RWPE1 (cell line): ENCODE data around the gene GNB1L.
A peak's percentile ranks its signal among the peaks of the same experiment; 100 is the strongest.

Experiments
- CTCF ChIA-PET: fragments of 350-600 bp; sonication (Branson Sonifier 250); formaldehyde crosslinking; extraction: SDS; loops from one replicate; lab custom pipeline; 2021; lab: Yijun Ruan, JAX
- POLR2A ChIA-PET: fragments of 400-600 bp; formaldehyde crosslinking; extraction: SDS; loops from one replicate; lab custom pipeline; 2020; ENCODE audit warnings: antibody characterized with exemption; ENCODE audit not compliant: low non-redundant PET; lab: Yijun Ruan, JAX
- DNase-seq: peaks from one replicate; pipeline ENCODE4 v3.0.0; 2012; ENCODE audit warnings: low spot score
- H3K27ac ChIP-seq: fragments of 450-650 bp; 2 replicates; pipeline ENCODE4 v1.5.1; 2017
- CTCF ChIP-seq: fragments of 450-650 bp; conservative IDR thresholded peaks from 2 replicates; pipeline ENCODE4 v1.5.1; 2017; ENCODE audit warnings: low read depth, mild to moderate bottlenecking

Gene GNB1L

GRCh38 chr22:19821523-19822300, 33.0 kb downstream of the GNB1L start:
- POLR2A ChIA-PET = no interaction called here
- DNase-seq = no peak
- no peak for TF ChIP-seq CTCF
- CTCF ChIA-PET = no interaction called here
- peak overlapping the region; percentile 10; the same call in 1 of the 2 replicates for H3K27ac ChIP-seq

GRCh38 chr22:19820880-19821522, 33.7 kb downstream of the GNB1L start:
- H3K27ac ChIP-seq = peak overlapping the region; percentile 10; the same call in 1 of the 2 replicates
- no peak for TF ChIP-seq CTCF
- POLR2A ChIA-PET = no interaction called here
- DNase-seq = no peak
- CTCF ChIA-PET = interaction anchor here (0.7 to 0.9 kb wide), 2 partner anchors 9 to 11 kb away, joined by 5 read pairs; no protein-coding TSS in a partner anchor

DNA sequence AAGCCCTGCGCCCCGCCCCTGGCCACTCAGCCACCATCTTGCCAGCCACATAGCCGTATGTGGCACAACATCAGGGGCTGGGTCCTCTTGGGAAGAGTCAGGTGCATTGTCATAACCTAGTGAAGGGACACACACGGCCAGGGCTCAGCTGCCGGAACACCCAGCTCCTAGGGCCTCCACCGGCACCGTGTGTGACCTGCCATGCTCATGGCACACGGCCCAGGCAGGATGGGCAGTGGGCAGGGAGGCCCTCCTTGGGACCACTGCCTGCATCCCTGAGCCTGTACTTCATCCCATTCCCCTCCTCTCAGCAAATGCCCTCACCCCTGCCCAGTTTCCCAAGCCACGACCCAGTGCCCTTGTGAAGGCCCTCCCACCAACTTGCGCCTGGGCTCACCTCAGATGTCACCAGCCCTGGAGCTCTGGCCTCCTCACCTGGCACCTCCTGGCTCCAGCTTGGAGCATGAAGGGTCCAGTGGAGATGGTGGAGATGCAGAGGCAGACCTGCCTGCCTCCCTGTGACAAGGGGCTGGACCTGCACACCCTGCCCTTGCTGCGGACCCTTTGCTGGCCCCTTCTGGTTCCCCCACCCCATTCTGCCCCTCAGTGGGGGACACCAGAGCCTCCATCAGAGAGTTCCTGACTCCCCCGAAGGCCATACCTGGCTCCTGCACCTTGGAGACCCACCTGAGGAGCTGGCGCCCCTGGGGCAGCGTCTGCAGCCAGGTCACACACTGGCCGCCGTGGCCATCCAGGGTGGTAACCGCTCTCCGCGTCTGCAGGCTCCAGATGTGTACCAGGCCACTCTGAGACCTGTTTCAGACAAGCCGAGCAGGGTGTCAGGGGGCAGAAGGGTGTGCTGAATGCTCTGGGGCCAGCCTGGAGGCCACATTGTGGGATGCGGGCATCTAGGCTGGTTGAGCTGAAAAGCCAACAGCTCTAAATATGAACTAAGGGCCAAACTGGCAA, 34.5 kb downstream of the GNB1L start:
- ChIA-PET CTCF (interaction anchor here (0.7 to 0.9 kb wide), 2 partner anchors 8 to 12 kb away, joined by 5 read pairs; no protein-coding TSS in a partner anchor), POLR2A (no interaction called here)
- TF ChIP-seq CTCF = no peak
- DNase-seq = no peak
- H3K27ac ChIP-seq = 0 out of 2 replicates have a peak overlapping the region, but pooled peaks have one; percentile 10

DNA sequence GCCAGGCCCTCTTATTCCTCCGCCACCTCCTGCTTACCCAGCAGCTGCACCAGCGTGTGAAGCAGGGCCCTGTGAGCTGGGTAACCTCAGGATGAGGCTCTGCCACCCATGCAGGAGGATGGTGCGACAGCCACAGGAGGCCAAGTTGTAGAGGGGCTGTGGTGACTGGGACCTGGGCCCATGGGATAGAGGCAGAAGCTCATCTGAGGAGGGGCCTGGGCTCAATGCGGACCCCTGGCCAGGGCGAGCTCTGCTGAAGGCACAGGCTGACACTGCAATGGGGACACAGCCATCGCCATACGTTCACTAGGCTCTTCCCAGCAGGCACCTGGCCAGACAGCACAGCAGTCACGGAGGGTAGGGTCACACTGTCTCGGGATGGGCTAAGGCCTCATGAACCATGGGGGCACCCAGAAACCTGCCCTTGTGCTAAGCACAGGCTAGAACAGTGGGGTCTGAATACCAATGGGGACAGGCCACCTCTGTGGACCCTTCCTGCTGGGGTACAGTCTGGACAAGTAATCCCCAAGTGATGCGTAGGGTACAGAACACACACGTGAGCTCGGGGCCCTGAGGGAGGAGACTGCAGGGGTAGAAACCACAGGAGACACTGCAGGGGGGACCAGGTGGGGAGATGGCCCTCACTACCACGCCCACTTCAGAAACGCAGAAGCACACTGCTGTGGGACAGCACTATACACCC, 35.3 kb downstream of the GNB1L start:
- POLR2A ChIA-PET = no interaction called here
- CTCF ChIA-PET = no interaction called here
- no peak overlapping the region for H3K27ac ChIP-seq
- no peak for TF ChIP-seq CTCF
- DNase-seq = no peak

DNA sequence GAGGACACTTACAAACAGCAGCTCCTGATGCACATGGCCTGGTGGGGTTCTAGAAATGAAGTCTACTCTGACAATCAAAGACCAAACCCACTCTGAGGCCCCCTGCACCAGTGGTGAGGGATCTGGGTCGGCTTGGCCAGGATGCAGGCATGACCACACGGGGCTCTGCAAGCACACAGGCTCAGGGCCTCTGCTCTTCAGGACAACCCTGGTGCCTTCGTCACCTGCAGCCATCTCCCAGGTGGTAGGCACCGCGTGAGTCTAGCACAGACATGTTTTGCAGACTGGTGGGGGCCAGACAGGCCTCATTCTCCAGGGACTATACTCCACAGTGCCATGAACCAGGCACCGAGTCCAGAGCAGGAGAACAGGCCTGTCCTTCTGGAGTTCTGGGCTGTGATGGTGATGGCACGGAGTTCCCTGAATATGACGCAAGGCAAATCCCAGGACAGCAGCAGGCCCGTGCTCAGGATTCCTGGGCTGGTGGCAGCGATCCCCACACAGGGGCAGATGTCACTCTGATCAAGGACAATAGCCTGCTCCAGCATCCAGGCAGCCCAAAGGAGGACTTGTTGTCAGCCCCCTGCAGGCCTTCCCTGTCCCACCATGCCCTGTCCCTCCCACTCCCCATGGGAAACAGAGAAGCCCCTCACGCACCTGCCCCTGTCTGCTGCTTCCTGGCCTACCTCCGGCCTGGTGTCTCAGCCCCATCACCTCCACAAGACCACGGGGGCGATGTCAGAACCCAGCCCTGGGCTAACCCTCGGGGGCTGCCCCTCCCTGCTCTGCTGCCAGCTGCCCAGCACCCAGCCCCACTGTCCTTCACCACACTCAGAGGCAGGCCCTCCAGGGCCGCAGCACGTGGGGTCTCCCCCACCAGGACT, 36.1 kb downstream of the GNB1L start:
- POLR2A ChIA-PET = no interaction called here

More for the DNA sequence above, 36.1 kb downstream of the GNB1L start:
- DNase-seq = no peak
- TF ChIP-seq CTCF = no peak
- peak overlapping the region; percentile 37; the same call in 1 of the 2 replicates for H3K27ac ChIP-seq
- CTCF ChIA-PET = no interaction called here
